ENCODE results near the gene HIVEP2.

DNA sequence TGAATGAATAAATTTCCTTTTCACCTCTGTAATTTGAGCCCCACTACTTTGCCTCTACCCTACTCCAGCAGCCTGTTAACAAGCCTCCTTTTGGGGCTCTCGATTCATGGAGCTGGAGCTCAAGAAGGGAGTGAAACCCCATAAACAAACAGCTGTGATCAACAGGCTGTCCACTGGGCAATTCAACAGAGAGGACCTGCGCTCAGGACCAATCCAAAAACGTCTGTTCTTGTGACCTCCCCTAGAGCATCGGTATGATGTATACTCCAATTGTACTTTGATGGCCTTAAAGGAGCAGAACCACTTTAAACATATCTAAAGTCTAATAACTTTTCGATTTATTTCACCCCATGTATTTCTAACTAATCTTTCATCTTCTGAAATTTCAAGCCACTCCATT lies 37.4 kb downstream of the HIVEP2 start:
- TF ChIP-seq EZH2phosphoT487 (IDR thresholded peaks at IDR 0.05; ENCODE audit: borderline replicate concordance, low read length) (no peak), CTCF (conservative IDR thresholded peaks at IDR 0.05; ENCODE audit: low read depth, low read length) (no peak), EZH2 (IDR thresholded peaks at IDR 0.05; ENCODE audit: low read length, unreplicated experiment) (no peak)

All from PC-3 (cell line).